Mesothelial cell of epicardium (in vitro differentiated cells): ENCODE measurements around the gene FOXC2. TPM values are rescaled to one million over a fixed set of nuclear protein-coding genes. Genes with fewer than 3 reads are reported as not detected.

Experiments used
- DNase-seq, 2 experiments: peaks; one replicate each; pipeline ENCODE4 v3.0.0; 2021; ENCODE audit warnings: low spot score in 2 of 2; ENCODE audit not compliant: unreplicated experiment in 2 of 2
- H3K27ac Mint-ChIP-seq: 2 replicates; pipeline ENCODE4 v1.8.0; 2021; ENCODE audit warnings: mixed read lengths
- H3K27me3 Mint-ChIP-seq: 2 replicates; pipeline ENCODE4 v1.8.0; 2021; ENCODE audit warnings: low read depth, mixed read lengths
- H3K36me3 Mint-ChIP-seq: 2 replicates; pipeline ENCODE4 v1.8.0; 2021; ENCODE audit warnings: mixed read lengths
- H3K4me1 Mint-ChIP-seq: 2 replicates; pipeline ENCODE4 v1.8.0; 2021; ENCODE audit warnings: mixed read lengths
- H3K4me3 Mint-ChIP-seq: 2 replicates; pipeline ENCODE4 v1.8.0; 2021; ENCODE audit warnings: mild to moderate bottlenecking, moderate library complexity, mixed read lengths
- H3K9me3 Mint-ChIP-seq: 2 replicates; pipeline ENCODE4 v1.8.0; 2021; ENCODE audit warnings: mixed read lengths
- total RNA-seq: library from RNA; stranded (reverse); gene quantifications from 3 replicates; pipeline ENCODE4 v1.2.1, GENCODE V29; 2021
- TF ChIP-seq, protein P1 (sequence below): fragments of 200-600 bp; sonication (generic); IDR thresholded peaks from one replicate; pipeline ENCODE4 v1.5.0; 2021; ENCODE audit warnings: antibody characterized with exemption; ENCODE audit not compliant: unreplicated experiment

FOXC2 gene
- total RNA-seq, 1 donor from 2014 or later, result 12.3 TPM

- H3K4me3 Mint-ChIP-seq, result no peak overlapping the region
- H3K4me1 Mint-ChIP-seq, result peaks cover 19% of the 10 kb centered on the region
- DNase-seq, result no peak
- H3K27ac Mint-ChIP-seq, result no peak overlapping the region
- TF ChIP-seq, protein P1, sequence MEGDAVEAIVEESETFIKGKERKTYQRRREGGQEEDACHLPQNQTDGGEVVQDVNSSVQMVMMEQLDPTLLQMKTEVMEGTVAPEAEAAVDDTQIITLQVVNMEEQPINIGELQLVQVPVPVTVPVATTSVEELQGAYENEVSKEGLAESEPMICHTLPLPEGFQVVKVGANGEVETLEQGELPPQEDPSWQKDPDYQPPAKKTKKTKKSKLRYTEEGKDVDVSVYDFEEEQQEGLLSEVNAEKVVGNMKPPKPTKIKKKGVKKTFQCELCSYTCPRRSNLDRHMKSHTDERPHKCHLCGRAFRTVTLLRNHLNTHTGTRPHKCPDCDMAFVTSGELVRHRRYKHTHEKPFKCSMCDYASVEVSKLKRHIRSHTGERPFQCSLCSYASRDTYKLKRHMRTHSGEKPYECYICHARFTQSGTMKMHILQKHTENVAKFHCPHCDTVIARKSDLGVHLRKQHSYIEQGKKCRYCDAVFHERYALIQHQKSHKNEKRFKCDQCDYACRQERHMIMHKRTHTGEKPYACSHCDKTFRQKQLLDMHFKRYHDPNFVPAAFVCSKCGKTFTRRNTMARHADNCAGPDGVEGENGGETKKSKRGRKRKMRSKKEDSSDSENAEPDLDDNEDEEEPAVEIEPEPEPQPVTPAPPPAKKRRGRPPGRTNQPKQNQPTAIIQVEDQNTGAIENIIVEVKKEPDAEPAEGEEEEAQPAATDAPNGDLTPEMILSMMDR, result no peak
- no peaks in the 10 kb centered on the region for H3K9me3 Mint-ChIP-seq
- no peaks in the 10 kb centered on the region for H3K36me3 Mint-ChIP-seq
- H3K27me3 Mint-ChIP-seq, result peaks cover 27% of the 10 kb centered on the region
Measured at GRCh38 chr16:86559802-86560305, 6.8 kb upstream of the FOXC2 start.

- H3K36me3 Mint-ChIP-seq, result no peaks in the 10 kb centered on the region
- H3K9me3 Mint-ChIP-seq, result no peaks in the 10 kb centered on the region
- peaks cover 46% of the 10 kb centered on the region for H3K27me3 Mint-ChIP-seq
- no peak for DNase-seq
- H3K27ac Mint-ChIP-seq, result no peak overlapping the region
- TF ChIP-seq, protein P1, result no peak
- no peak overlapping the region for H3K4me3 Mint-ChIP-seq
- H3K4me1 Mint-ChIP-seq, result peaks cover 30% of the 10 kb centered on the region
Measured at GRCh38 chr16:86562356-86562755, 4.3 kb upstream of the FOXC2 start.

DNA sequence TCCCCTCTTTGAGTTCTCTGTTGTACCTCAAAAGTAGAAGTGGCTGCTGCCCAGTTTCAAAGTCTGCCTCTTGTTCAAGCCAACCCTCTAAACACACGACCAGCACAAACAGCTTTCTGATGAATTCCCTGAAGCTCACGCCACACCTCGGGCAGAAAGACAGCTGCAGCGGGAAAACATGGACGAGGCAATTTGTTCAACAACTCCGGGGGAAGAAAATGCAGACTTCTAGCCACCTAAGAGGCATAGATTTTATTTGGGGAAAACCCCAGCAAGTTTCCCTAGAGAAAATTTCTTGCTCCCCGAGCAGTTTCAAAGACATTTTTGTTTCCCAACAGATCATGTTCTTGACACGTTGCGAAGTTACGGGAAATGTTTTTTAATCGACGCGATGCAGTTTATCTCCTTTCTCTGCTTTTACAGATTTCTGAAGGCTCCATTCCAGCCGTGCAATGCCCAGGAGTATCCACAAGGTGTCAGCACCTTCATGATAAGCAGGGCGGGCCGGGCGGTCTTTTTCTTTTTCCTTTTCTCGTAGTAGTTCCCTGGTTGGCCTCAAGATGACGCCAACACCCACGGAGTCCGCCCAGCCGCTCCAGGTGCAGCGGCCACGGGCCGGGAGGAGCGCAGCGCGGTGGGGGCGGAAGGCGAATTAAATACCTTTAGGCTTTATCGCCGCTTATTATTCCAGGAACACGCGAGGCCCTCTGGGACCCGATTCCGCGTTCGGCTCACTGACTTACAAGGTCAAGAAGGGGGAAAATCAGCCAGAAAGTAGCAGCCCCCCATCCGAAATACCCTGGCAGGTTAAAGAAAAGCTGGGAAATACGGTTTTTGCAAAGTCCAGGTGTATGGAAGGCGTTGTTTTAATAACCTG lies 2.9 kb upstream of the FOXC2 start:
- no peaks in the 10 kb centered on the region for H3K9me3 Mint-ChIP-seq
- peaks cover 32% of the 10 kb centered on the region for H3K4me1 Mint-ChIP-seq
- peaks cover 47% of the 10 kb centered on the region for H3K27me3 Mint-ChIP-seq
- H3K27ac Mint-ChIP-seq, result no peak overlapping the region
- no peaks in the 10 kb centered on the region for H3K36me3 Mint-ChIP-seq
- peak overlapping the region; percentile 63 for H3K4me3 Mint-ChIP-seq
- TF ChIP-seq, protein P1, result peak; percentile 99
- DNase-seq, result peak; percentile 77 to 92

GRCh38 chr16:86565181-86565631 lies 1.4 kb upstream of the FOXC2 start:
- peaks cover 42% of the 10 kb centered on the region for H3K4me1 Mint-ChIP-seq
- peak overlapping the region; percentile 59 for H3K4me3 Mint-ChIP-seq
- TF ChIP-seq, protein P1, result no peak
- no peak for DNase-seq
- H3K9me3 Mint-ChIP-seq, result no peaks in the 10 kb centered on the region
- no peaks in the 10 kb centered on the region for H3K36me3 Mint-ChIP-seq
- H3K27me3 Mint-ChIP-seq, result peaks cover 61% of the 10 kb centered on the region
- no peak overlapping the region for H3K27ac Mint-ChIP-seq

DNA sequence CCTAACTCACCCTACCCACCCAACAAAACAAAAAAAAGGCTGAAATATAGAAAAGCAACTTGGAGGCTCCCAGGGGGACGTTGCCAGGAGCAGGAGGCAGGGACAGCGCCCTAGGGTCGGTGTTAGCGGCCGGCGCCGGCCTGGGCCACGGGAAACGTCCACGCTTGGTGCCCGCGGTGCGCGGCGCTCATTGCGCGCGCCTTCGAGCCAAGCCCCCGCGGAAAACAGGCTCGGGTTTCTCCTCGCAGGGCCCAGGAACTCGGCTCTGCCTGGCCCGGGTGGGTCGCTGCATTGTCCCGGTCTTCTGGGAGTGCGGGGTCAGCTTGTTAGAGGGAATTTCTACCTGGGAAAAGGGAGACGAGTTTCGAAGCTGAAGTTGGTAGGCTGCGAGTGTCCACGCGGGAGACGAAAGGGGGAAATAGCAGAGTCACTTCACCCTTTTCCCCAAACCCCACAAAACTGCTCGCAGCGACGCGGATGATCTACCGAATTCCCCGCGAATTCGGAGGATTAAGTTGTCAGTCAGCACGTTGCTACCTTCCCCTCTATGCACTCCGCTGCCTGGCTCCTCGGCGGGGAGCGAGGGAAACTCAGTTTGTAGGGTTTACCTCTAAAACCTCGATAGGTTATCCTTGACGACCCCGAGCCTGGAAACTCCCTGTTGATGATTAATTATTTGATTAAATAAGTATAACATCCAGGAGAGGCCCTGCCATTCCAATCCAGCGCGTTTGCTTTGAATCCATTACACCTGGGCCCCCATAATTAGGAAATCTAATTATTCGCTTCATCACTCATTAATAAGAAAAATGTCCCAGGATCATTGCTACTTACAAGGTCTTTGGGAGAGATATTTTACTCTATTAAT lies 751 bp upstream of the FOXC2 start:
- Mint-ChIP-seq H3K27ac (peak overlapping the region; percentile 34), H3K4me3 (peak overlapping the region; percentile 59)

More for the DNA sequence above, 751 bp upstream of the FOXC2 start:
- peaks cover 47% of the 10 kb centered on the region for H3K4me1 Mint-ChIP-seq
- TF ChIP-seq, protein P1, result no peak
- peaks cover 5% of the 10 kb centered on the region for H3K36me3 Mint-ChIP-seq
- peaks cover 67% of the 10 kb centered on the region for H3K27me3 Mint-ChIP-seq
- DNase-seq, result no peak
- no peaks in the 10 kb centered on the region for H3K9me3 Mint-ChIP-seq
